LNCaP clone FGC (cell line): ENCODE results near the gene MCCC1.

Experiments used
- DNase-seq: peaks from one replicate; pipeline ENCODE4 v3.0.0-alpha.2; 2011; ENCODE audit warnings: low read depth
- H3K4me3 ChIP-seq: 2 replicates; pipeline ENCODE4 v1.5.1; 2011; ENCODE audit warnings: mild to moderate bottlenecking, low read depth, low read length, control low read depth
- TF ChIP-seq, protein P1 (sequence below): IDR thresholded peaks from 2 replicates; pipeline ENCODE4 v1.5.1; 2012; ENCODE audit warnings: mild to moderate bottlenecking; ENCODE audit not compliant: control insufficient read depth, insufficient read depth; ENCODE audit errors: extremely low read depth

Gene MCCC1

GRCh38 chr3:183027276-183027675, 72.0 kb downstream of the MCCC1 start:
- no peak overlapping the region for H3K4me3 ChIP-seq
- no peak for DNase-seq
- TF ChIP-seq, protein P1, sequence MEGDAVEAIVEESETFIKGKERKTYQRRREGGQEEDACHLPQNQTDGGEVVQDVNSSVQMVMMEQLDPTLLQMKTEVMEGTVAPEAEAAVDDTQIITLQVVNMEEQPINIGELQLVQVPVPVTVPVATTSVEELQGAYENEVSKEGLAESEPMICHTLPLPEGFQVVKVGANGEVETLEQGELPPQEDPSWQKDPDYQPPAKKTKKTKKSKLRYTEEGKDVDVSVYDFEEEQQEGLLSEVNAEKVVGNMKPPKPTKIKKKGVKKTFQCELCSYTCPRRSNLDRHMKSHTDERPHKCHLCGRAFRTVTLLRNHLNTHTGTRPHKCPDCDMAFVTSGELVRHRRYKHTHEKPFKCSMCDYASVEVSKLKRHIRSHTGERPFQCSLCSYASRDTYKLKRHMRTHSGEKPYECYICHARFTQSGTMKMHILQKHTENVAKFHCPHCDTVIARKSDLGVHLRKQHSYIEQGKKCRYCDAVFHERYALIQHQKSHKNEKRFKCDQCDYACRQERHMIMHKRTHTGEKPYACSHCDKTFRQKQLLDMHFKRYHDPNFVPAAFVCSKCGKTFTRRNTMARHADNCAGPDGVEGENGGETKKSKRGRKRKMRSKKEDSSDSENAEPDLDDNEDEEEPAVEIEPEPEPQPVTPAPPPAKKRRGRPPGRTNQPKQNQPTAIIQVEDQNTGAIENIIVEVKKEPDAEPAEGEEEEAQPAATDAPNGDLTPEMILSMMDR, result no peak

GRCh38 chr3:183022936-183023516, 76.3 kb downstream of the MCCC1 start:
- no peak for DNase-seq
- TF ChIP-seq, protein P1, result no peak
- no peak overlapping the region for H3K4me3 ChIP-seq

GRCh38 chr3:183018421-183019192, 80.7 kb downstream of the MCCC1 start:
- no peak for DNase-seq
- H3K4me3 ChIP-seq, result no peak overlapping the region
- TF ChIP-seq, protein P1, result no peak

- TF ChIP-seq, protein P1, result no peak
- DNase-seq, result no peak
- no peak overlapping the region for H3K4me3 ChIP-seq
Measured at GRCh38 chr3:183015185-183015584, 84.1 kb downstream of the MCCC1 start.

DNA sequence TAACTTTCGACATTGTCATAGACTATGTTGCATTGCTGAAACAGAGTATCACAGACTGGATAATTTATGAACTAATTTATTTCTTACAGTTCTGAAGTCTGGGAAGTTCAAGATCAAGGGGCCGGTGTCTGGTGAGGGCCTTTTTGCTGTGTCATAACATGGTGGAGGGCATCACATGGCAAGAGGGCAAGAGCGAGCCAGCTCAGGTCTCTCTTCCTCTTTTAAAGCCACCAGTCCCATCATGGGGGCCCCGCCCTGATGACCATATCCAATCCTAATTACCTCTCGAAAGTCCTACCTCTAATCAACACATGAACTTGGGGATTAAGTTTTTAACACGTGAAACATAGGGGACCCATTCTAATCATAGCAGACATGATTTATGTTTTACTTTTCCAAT, 85.4 kb downstream of the MCCC1 start:
- DNase-seq, result no peak
- H3K4me3 ChIP-seq, result no peak overlapping the region
- TF ChIP-seq, protein P1, result no peak

DNA sequence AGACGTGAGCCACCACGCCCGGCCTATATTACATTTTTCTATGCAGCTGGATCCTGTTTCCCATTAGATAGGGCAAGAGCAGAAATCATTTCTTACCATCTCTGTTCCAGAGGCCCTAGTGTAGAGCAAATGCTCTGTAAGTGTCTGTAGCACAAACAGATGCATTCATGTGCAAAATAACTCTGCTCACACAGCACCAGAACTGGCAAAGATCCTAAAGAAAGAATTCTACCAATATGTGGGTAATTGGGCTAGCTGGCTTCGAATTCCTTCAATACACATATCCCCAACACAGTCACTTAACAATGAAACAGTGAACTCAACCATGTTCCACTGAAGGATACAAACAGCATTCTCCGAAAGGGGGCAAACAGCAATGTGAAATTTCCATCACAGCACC, 86.2 kb downstream of the MCCC1 start:
- H3K4me3 ChIP-seq, result no peak overlapping the region
- DNase-seq, result no peak
- TF ChIP-seq, protein P1, result no peak

DNA sequence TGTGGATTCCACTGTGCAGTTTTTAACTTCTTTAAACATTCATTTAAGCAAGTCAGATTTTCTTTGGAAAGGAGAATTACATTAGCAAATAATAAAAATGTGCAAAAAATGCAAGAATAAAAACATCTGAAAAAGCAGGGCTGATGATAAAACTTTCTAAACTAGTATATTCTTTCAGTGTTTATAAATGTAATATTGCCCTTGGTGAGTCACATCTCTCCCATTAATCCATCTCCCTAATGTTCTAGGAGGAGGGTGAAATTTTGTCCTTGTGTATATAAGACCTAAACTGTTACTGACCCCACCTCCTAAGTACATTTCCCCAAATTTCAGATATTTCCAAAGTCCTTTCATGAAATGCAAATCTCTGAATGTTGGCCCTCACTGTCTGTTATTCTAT, 90.5 kb downstream of the MCCC1 start:
- H3K4me3 ChIP-seq, result no peak overlapping the region
- TF ChIP-seq, protein P1, result no peak
- no peak for DNase-seq
